Neural progenitor cell (in vitro differentiated cells): ENCODE measurements around the gene ZFY.

Source experiments
- EZH2 ChIP-seq: fragments of 200-600 bp; sonication (generic); IDR thresholded peaks from 2 replicates; pipeline ENCODE4 v1.6.1; 2017; ENCODE audit warnings: antibody characterized with exemption, mild to moderate bottlenecking, moderate library complexity
- TF ChIP-seq, protein P1 (sequence below): fragments of 200-600 bp; sonication (generic); IDR thresholded peaks from 2 replicates; pipeline ENCODE4 v1.5.1; 2017; ENCODE audit warnings: antibody characterized with exemption, mild to moderate bottlenecking

DNA sequence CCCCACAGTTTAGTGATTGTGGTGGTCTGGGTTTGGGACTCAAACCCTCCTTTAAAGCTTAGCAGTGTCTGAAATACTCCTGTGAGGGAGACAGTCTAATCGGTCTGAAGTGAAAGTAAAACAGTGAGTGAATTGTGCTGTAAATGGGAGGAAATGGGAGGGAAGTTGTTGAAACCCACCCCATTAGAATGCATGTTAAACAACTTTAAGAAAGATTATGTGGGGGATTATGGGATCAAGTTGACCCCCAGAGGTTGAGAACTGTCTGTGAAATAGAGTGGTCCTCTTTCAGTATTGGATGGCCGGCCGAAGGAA, 68.3 kb downstream of the ZFY start:
- no peak for TF ChIP-seq EZH2
- TF ChIP-seq, protein P1, sequence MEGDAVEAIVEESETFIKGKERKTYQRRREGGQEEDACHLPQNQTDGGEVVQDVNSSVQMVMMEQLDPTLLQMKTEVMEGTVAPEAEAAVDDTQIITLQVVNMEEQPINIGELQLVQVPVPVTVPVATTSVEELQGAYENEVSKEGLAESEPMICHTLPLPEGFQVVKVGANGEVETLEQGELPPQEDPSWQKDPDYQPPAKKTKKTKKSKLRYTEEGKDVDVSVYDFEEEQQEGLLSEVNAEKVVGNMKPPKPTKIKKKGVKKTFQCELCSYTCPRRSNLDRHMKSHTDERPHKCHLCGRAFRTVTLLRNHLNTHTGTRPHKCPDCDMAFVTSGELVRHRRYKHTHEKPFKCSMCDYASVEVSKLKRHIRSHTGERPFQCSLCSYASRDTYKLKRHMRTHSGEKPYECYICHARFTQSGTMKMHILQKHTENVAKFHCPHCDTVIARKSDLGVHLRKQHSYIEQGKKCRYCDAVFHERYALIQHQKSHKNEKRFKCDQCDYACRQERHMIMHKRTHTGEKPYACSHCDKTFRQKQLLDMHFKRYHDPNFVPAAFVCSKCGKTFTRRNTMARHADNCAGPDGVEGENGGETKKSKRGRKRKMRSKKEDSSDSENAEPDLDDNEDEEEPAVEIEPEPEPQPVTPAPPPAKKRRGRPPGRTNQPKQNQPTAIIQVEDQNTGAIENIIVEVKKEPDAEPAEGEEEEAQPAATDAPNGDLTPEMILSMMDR: no peak
